NCI-H2029 treated with DMSO at 0.1 percent for 48 hours (cell line): ENCODE measurements around the gene ACAP3.
A peak's percentile ranks its signal among the peaks of the same experiment; 100 is the strongest.
"Not testable (repeated sequence)": the region's sequence is repeated elsewhere in the genome, so short reads cannot be mapped to it uniquely, and the experiment has no call there.

Experiments used
- DNase-seq: peaks from one replicate; lab custom pipeline; 2025; lab: John Stamatoyannopoulos, UW

Gene ACAP3

DNA sequence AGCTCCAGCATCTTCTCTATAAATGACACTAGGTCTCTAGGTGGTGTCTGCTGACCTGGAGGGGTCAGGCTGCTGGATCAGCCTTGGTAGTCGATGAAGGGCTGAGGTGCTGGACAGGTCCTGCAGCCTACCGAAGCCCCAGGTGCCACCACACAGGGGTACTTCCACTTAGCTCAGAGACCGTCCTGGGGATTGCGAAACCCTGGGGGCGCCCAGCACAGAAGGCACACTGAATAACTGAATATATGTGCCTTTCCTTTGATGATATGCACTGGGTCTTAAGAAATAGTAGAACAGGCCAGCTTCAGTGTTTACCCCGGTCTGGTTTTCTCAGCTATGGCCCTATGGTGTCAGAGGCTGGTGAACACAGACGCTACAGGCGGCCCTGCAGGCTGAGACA lies 45.0 kb downstream of the ACAP3 start:
- DNase-seq, result no peak

GRCh38 chr1:1262071-1262470 lies 45.7 kb downstream of the ACAP3 start:
- DNase-seq, result no peak

GRCh38 chr1:1260843-1261560 lies 46.7 kb downstream of the ACAP3 start:
- no peak for DNase-seq

GRCh38 chr1:1259951-1260600 lies 47.7 kb downstream of the ACAP3 start:
- peak; percentile 74 for DNase-seq

GRCh38 chr1:1259540-1259939 lies 48.2 kb downstream of the ACAP3 start:
- no peak for DNase-seq

- no peak for DNase-seq
Observed at GRCh38 chr1:1259119-1259488, 48.6 kb downstream of the ACAP3 start.

DNA sequence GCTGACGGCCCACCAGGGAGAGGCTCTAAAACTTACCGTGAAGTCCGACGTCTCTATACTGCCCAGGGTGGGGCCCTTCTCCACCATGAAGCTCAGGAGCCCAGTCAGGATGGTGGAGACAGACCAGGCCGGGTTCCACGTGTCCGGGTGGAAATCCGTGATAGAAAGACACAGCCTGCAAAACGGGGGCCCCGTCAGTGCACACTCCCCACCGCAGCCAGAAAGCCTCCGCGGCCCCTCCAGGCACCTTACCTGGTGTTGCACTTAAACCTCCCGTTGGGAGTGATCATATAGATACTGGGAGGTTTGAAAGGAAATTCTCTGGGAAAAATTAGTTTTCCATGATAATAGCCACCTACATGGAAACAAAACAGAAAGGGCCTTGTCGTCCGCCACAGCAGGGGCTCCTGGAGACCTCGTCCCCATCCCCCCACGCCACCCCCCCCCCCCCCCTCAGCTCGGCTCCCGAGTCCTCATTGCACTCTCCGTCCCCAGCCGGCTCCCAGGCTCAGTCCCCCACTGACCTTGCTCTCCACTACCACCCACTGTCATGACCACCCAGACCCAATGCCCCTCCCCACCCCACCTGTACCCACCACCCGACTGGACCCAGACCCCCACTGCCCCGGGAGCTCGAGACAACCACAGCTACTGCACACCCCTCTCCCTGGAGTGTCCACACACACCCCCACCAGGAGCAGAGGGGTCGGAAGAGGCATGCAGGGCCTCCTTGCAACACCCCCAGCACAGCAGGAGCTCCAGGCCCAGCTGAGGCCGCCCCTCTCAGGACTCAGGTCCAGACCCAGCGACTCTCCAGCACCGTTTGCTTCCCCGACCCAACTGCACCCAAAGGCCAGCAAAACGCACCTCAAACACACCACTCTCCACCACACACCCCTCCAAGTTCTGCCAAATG lies 50.5 kb downstream of the ACAP3 start:
- no peak for DNase-seq

GRCh38 chr1:1255611-1256010 lies 52.1 kb downstream of the ACAP3 start:
- no peak for DNase-seq

- DNase-seq, result no peak
Observed at GRCh38 chr1:1255078-1255477, 52.7 kb downstream of the ACAP3 start.

DNA sequence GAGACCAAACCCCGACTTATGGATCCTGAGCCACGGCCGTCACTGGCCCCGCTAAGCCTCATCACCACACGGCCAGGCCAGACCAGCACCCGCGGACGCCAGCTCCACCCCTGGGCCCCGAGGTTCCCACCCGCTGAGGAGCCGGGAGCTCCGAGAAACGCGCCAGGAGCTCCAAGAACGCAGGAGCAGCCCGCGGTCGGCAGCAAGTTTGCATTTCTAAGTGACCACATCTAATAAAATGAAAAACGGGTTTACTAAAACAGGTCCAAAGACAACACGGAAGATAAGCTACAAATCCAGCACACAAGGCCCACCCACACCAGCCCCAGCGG lies 53.1 kb downstream of the ACAP3 start:
- no peak for DNase-seq

- no peak for DNase-seq
Observed at GRCh38 chr1:1253972-1254666, 53.6 kb downstream of the ACAP3 start.

DNA sequence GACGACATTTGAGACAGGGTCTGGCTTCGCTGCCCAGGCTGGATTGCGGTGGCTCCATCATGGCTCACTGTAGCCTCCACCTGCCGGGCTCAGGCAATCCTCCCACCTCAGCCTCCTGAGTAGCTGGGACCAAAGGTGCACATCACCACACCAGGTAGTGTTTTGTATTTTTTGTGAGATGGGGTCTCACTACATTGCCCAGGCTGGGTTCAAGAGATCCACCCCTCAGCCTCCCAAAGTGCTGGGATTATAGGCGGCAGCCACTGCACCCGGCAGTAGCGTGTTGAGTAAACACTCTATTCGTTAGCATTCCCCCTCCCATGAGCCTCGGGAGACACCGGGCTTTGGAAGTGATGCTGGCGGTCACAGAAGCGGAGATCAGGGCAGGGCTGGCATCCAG lies 54.4 kb downstream of the ACAP3 start:
- no peak for DNase-seq

GRCh38 chr1:1250786-1251284 lies 56.9 kb downstream of the ACAP3 start:
- no peak for DNase-seq

DNA sequence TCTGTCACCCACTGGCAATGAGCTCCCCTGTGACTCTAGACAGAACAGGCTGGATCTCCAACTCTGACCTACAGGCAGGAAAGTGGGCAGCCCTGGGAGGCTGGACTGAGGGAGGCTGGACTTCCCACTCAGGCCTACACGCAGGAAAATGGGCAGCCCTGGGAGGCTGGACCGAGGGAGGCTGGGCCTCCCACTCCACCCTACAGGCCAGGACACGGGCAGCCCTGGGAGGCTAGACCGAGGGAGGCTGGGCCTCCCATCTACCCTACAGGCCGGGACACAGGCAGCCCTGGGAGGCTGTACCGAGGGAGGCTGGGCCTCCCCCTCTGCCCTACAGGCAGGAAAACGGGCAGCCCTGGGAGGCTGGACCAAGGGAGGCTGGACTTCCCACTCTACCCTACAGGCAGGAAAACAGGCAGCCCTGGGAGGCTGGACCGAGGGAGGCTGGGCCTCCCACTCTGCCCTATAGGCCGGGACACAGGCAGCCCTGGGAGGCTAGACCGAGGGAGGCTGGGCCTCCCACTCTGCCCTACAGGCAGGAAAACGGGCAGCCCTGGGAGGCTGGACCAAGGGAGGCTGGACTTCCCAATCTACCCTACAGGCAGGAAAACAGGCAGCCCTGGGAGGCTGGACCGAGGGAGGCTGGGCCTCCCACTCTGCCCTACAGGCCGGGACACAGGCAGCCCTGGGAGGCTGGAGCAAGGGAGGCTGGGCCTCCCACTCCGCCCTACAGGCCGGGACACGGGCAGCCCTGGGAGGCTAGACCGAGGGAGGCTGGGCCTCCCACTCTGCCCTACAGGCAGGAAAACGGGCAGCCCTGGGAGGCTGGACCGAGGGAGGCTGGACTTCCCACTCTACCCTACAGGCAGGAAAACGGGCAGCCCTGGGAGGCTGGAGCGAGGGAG lies 59.5 kb downstream of the ACAP3 start:
- not testable (repeated sequence) for DNase-seq

- no peak for DNase-seq
Observed at GRCh38 chr1:1247341-1247913, 60.3 kb downstream of the ACAP3 start.

- no peak for DNase-seq
Observed at GRCh38 chr1:1246577-1247340, 61.0 kb downstream of the ACAP3 start, which contains the start of gene C1QTNF12. TSS of gene C1QTNF12 (minus strand) at chr1:1246722. CDS start at chr1:1246690, 32 bp downstream.

DNA sequence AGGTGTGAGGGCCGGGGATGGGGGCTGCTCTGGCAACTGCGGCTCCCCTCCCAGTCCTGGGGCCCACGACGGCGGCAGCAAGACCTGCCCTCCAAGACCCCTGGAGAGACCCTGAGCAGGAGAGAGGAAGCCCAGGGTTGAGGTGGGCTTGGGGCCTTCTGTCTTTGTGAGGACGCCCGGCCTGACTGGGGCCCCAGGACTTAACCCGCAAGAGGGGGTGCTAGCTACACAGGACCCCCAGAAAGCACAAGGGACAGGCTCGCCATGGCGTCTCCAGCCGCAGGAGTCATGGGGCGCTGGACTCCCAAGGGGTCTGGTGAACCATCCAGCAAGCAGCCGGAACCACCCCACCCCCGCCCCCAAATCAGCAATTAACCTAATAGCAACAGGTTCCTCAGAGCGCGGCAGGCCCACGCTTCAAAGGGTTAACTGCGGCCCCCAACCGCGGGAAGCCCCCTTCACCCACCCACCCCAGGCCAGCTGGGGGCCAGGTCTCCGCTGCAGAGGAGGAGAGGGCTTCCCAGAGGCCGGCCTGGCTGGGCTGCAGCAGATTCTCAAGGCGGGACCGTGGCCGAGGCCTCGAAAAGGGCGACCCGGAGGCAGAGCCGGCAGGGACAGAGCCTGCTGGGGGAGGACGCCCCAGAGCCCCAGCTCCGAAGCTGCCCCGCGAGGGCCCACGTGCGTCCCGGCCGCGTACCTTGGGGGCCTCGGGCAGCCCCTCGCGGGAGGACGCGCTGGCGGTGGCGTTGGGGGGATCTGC lies 61.7 kb downstream of the ACAP3 start:
- DNase-seq, result no peak

DNA sequence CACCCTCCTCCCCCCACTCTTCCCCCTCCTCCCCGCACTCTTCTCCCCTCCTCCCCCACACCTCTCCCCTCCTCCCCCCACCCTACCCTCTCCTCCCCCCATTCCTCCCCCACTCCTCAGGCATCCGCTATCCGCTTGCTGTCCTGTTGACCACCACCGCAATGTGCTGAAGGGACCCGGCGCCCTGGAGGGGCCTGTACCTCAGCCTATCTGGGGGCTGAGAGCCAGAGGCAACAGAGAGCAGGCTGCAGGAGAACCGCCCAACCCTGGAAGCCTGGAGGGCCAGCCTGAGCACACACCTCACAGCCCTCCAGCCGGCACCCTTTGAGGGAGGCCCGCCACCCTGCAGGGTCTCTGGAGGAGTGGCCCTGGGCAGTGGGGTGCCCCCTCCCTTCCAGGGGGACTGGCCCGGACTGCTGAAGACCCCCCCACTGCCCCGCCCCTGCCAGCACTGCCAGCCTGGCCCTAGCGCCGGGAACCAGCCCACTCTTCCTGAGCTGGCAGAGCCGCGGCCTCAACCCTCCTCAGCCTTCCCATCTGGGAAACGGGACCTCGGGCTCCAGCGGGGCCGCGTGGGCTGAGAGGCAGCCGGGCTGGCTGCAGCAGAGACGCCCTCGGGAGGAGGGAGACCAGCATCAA lies 62.4 kb downstream of the ACAP3 start:
- DNase-seq, result no peak
